Gastrocnemius medialis (tissue), 4 donors: ENCODE results near the gene FANCE.

Source experiments
- POLR2A ChIP-seq, 2 donors: fragments of 450-650 bp; IDR thresholded peaks; one replicate each; pipeline ENCODE4 v1.6.1; 2017; ENCODE audit warnings: antibody characterized with exemption in 2 of 2, mild to moderate bottlenecking in 2 of 2, moderate library complexity in 2 of 2
- TF ChIP-seq, protein P1 (sequence below), 5 experiments: fragments of 450-650 bp in 3 of 5; fragments of 200-600 bp in 2 of 5; sonication (generic) in 2 of 5; IDR thresholded peaks in 4 of 5; conservative IDR thresholded peaks in 1 of 5; 1 replicate in 4 of 5; 2 replicates in 1 of 5; pipeline ENCODE4 v1.5.1; 2016 to 2019; ENCODE audit warnings: antibody characterized with exemption in 5 of 5, mild to moderate bottlenecking in 3 of 5, moderate library complexity in 3 of 5

DNA sequence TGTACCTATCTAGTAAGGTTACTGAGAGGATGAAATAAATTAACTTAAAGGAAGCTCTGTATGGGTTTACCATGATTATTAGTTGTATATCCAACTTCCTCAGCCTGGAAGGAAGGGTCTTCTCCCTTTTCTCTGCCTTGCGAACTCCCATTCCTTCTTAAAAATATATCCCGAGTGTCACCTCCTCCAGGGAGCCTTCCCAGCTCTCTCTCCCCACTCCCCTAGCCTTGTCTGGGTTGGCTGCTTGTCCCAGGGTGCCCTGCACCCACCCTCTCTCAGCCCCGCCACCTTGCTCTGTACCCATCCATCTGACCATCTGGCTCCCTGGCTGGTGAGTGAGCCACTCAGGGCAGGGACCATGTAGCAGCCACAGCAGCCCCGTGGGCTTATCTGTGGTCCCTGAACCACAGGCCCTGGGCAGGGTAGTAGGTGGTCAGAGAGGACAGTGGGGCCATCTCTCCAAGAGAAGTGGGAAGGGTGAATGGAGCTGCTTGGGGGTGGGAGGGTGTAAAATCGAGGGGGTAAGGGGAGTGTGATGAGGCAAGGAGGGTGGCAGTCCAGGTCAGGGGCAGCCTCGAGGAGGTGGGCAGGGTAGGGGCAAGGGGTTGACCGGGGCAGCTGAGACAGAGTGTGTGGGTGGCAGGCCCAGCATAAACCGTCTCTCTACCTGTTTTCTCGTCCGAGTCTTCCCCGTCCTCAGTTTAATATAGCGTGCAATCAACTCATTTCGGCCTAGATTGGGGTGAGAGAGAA is 31.9 kb downstream of the FANCE start:
- TF ChIP-seq POLR2A (IDR thresholded peaks at IDR 0.05): no peak
- TF ChIP-seq, protein P1, sequence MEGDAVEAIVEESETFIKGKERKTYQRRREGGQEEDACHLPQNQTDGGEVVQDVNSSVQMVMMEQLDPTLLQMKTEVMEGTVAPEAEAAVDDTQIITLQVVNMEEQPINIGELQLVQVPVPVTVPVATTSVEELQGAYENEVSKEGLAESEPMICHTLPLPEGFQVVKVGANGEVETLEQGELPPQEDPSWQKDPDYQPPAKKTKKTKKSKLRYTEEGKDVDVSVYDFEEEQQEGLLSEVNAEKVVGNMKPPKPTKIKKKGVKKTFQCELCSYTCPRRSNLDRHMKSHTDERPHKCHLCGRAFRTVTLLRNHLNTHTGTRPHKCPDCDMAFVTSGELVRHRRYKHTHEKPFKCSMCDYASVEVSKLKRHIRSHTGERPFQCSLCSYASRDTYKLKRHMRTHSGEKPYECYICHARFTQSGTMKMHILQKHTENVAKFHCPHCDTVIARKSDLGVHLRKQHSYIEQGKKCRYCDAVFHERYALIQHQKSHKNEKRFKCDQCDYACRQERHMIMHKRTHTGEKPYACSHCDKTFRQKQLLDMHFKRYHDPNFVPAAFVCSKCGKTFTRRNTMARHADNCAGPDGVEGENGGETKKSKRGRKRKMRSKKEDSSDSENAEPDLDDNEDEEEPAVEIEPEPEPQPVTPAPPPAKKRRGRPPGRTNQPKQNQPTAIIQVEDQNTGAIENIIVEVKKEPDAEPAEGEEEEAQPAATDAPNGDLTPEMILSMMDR (IDR thresholded peaks at IDR 0.05 in 4 of 5, conservative IDR thresholded peaks at IDR 0.05 in 1 of 5): no peak
